Measurements from ENCODE around the gene GOLM1. TPM values are rescaled to one million over a fixed set of nuclear protein-coding genes. Genes with fewer than 3 reads are reported as not detected.

Gene GOLM1
- total RNA-seq, 4 donors from 2014 or later = 52.7 to 59.7 (median 56.2) TPM

GRCh38 chr9:86042199-86042978, 57.0 kb downstream of the GOLM1 start:
- no peaks in the 10 kb centered on the region for H3K27me3 ChIP-seq
- no peak for DNase-seq
- H3K36me3 ChIP-seq = no peaks in the 10 kb centered on the region
- H3K4me3 ChIP-seq = no peak overlapping the region
- TF ChIP-seq CTCF (IDR thresholded peaks at IDR 0.05) = no peak
- no peak for TF ChIP-seq POLR2A (IDR thresholded peaks at IDR 0.05)
- no peak overlapping the region for H3K27ac ChIP-seq
- H3K4me1 ChIP-seq = no peaks in the 10 kb centered on the region
- H3K9me3 ChIP-seq = no peaks in the 10 kb centered on the region

GRCh38 chr9:86041311-86041741, 58.0 kb downstream of the GOLM1 start:
- no peaks in the 10 kb centered on the region for H3K4me1 ChIP-seq
- no peak for DNase-seq
- no peaks in the 10 kb centered on the region for H3K9me3 ChIP-seq
- no peaks in the 10 kb centered on the region for H3K36me3 ChIP-seq
- no peak overlapping the region for H3K4me3 ChIP-seq
- no peak overlapping the region for H3K27ac ChIP-seq
- TF ChIP-seq POLR2A (IDR thresholded peaks at IDR 0.05) (no peak), CTCF (IDR thresholded peaks at IDR 0.05) (no peak)
- no peaks in the 10 kb centered on the region for H3K27me3 ChIP-seq

GRCh38 chr9:86040861-86041155, 58.5 kb downstream of the GOLM1 start:
- H3K36me3 ChIP-seq = peaks cover 0 to 3% (median 0%) of the 10 kb centered on the region in 3 donors
- H3K4me1 ChIP-seq = no peaks in the 10 kb centered on the region
- no peak for DNase-seq
- H3K27me3 ChIP-seq = no peaks in the 10 kb centered on the region
- H3K4me3 ChIP-seq = no peak overlapping the region
- no peak for TF ChIP-seq POLR2A (IDR thresholded peaks at IDR 0.05)
- no peak for TF ChIP-seq CTCF (IDR thresholded peaks at IDR 0.05)
- no peaks in the 10 kb centered on the region for H3K9me3 ChIP-seq
- H3K27ac ChIP-seq = no peak overlapping the region

DNA sequence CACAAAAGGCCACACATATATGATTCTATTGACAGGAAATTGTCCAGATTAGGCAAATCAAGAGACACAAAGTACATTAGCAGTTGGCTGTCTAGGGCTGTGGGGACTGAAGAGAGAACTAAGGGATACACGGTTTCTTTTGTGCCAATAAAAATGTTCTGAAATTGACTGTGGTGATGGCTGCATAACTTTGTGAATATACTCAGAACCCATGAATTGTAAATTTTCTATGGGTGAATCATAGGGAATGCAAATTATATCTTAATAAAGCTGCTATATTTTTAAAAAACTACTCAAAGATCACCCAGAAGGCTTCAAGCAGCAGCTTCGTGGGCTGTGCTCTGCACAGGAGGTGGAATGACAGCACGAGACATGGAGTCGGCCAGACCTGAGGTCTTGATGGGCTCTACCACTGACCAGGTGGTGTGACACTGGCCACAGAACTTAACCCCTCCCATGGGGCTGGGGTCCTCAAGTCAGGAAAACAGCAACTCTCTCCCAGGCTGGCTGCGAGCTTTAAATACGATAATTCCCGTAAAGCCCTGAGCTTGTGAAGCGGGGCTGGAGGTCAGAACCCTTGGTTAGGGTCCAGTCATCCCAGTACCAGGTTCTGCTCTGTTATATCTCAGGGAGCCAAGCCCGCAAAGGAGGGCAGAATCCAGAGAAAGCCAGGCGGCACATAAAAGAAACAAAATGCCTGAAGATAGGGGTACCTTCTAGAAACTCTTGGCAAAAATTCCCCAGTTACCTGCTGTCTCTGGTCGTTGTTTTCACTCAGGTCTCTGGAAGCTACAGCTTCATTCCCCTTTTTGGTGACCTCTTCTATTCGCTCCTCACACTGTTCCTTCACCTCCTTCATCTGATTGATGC, 59.1 kb downstream of the GOLM1 start:
- no peaks in the 10 kb centered on the region for H3K27me3 ChIP-seq
- H3K27ac ChIP-seq = no peak overlapping the region
- no peak overlapping the region for H3K4me3 ChIP-seq
- peaks cover 0 to 6% (median 0%) of the 10 kb centered on the region in 3 donors for H3K36me3 ChIP-seq
- TF ChIP-seq CTCF (IDR thresholded peaks at IDR 0.05) (no peak), POLR2A (IDR thresholded peaks at IDR 0.05) (no peak)
- no peaks in the 10 kb centered on the region for H3K4me1 ChIP-seq
- H3K9me3 ChIP-seq = no peaks in the 10 kb centered on the region
- no peak for DNase-seq

DNA sequence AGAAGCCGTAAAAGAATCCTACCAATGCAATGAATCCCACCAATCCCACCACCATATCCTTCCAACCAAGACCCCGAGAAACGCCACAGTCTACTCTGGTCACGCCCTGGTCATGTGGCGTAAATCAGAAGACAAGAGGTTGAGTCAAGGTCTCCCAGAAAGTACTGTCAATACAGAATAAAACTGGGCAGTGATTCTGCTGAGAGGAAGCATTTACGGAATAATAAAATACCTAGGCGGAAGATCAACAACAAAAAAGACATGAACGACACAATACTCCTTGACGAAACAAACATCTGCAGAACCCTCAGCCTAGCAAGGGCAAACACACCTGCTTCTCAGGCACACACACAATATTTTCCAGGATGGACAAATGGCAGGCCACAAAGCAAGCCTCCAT, 62.8 kb downstream of the GOLM1 start:
- TF ChIP-seq CTCF (IDR thresholded peaks at IDR 0.05) (no peak), POLR2A (IDR thresholded peaks at IDR 0.05) (no peak)
- H3K36me3 ChIP-seq = peaks cover 0 to 35% (median 0%) of the 10 kb centered on the region in 3 donors
- no peaks in the 10 kb centered on the region for H3K9me3 ChIP-seq
- H3K27ac ChIP-seq = peak overlapping the region in 1 of 4 donors; percentile 26
- H3K4me1 ChIP-seq = no peaks in the 10 kb centered on the region
- no peak for DNase-seq
- no peak overlapping the region for H3K4me3 ChIP-seq
- H3K27me3 ChIP-seq = no peaks in the 10 kb centered on the region

Data from Peyer's patch (tissue), 4 donors.